Measurements from ENCODE around the gene DNAH17.

Gene DNAH17

DNA sequence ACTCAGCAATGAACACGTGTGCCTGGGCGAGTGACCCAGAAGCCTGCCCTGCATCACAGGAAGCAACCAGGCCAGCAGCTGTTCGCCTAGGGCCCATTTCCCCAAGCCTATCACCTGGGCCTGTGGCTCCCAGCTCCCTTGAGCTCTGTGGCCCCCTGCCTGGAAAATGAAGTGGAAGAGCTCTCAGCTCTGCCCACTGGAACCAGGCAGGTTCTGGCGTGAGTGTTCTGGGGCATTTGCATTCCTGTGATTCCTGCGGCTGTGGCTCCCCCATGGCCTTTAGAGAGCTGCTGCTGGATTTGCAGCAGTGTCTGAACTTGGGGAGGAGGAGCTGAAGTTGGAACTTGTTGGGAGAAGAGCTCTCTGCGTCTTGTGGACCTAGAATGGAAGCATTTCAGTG lies 175.9 kb downstream of the DNAH17 start:
- Histone ChIP-seq H3K27ac (ENCODE audit: extremely low read depth, low read depth, low read length) (no peak overlapping the region), H3K4me3 (ENCODE audit: low read depth, low read length) (no peak overlapping the region), H3K36me3 (ENCODE audit: control insufficient read depth in 2 of 2, insufficient read depth in 1 of 2, low read length in 2 of 2) (peaks cover 37 to 94% of the 10 kb centered on the region in 2 experiments), H3K9me3 (ENCODE audit: control insufficient read depth, insufficient read depth, low read depth, low read length) (no peaks in the 10 kb centered on the region), H3K4me1 (ENCODE audit: control insufficient read depth, insufficient read depth, low read length) (no peaks in the 10 kb centered on the region)
- TF ChIP-seq ZNF23 (tag by site-specific recombination; IDR thresholded peaks at IDR 0.05; ENCODE audit: borderline replicate concordance): no peak
- TF ChIP-seq, protein P1, sequence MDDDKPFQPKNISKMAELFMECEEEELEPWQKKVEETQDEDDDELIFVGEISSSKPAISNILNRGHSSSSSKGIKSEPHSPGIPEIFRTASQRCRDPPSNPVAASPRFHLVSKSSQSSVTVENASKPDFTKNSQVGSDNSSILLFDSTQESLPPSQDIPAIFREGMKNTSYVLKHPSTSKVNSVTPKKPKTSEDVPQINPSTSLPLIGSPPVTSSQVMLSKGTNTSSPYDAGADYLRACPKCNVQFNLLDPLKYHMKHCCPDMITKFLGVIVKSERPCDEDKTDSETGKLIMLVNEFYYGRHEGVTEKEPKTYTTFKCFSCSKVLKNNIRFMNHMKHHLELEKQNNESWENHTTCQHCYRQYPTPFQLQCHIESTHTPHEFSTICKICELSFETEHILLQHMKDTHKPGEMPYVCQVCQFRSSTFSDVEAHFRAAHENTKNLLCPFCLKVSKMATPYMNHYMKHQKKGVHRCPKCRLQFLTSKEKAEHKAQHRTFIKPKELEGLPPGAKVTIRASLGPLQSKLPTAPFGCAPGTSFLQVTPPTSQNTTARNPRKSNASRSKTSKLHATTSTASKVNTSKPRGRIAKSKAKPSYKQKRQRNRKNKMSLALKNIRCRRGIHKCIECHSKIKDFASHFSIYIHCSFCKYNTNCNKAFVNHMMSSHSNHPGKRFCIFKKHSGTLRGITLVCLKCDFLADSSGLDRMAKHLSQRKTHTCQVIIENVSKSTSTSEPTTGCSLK (tag by site-specific recombination; IDR thresholded peaks at IDR 0.05): no peak
- no peak for TF ChIP-seq GLI4 (tag by site-specific recombination; IDR thresholded peaks at IDR 0.05)
- ChIA-PET CTCF (interaction anchor here (1.0 to 2.1 kb wide), 3 partner anchors 11 to 150 kb away, joined by 5 to 11 read pairs (median 5); no protein-coding TSS in a partner anchor), POLR2A (interaction anchor here (1.3 kb wide), 1 partner anchor 9 kb away, joined by 3 read pairs; no protein-coding TSS in a partner anchor)

DNA sequence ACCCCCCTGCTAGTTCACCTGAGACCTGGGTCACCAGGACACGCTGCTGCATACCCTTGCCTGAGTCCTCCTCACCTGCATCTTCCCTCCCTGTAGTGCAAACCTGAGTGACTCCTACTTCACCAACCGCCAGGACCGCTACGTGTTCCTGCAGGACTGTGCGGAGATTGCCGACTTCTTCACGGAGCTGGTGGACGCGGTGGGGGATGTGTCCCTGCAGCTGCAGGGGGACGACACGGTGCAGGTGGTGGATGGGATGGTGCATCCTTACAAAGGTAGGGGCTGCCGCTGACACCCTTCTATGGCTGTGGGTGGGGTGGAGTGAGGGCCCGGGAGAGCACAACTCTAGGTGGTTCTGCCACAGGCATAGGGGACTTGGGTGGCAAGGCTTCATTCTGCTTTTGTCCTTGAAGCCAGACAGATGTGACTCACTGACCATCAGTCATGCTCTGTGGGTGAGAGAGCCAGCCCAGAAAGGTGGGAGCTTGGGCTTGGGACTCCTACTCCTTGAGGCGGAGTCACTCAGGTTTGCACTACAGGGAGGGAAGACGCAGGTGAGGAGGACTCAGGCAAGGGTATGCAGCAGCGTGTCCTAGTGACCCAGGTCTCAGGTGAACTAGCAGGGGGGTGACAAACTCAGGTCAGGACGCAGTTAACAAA lies 176.5 kb downstream of the DNAH17 start:
- CTCF ChIA-PET: interaction anchor here (1.6 kb wide), 1 partner anchor 40 kb away, joined by 5 read pairs; no protein-coding TSS in a partner anchor
- no peaks in the 10 kb centered on the region for H3K4me1 ChIP-seq (ENCODE audit: control insufficient read depth, insufficient read depth, low read length)

DNA sequence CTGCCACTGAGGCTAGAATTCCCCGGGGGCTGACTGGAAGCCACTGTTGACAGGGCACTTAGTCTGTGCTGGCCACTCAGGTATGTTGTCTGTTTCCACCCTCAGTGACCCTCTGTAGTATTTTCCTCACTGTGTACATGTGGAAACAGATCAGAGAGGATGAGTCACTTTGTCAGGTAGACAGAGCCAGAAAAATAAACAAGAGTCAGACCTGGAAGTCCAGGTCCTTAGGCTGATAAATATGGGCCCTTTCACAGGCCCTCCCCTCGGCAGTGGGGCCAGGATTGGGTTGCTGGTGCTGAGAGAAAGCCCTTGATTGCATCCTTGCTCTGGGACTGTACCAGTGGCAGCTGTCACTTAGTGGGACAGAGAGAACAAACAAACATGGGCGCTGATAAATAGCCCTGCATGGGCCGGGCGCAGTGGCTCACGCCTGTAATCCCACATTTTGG lies 177.5 kb downstream of the DNAH17 start:
- CTCF ChIA-PET: interaction anchor here (1.6 kb wide), 1 partner anchor 39 kb away, joined by 5 read pairs; no protein-coding TSS in a partner anchor
- peaks cover 37 to 98% of the 10 kb centered on the region in 2 experiments for H3K36me3 ChIP-seq (ENCODE audit: control insufficient read depth in 2 of 2, insufficient read depth in 1 of 2, low read length in 2 of 2)
- H3K4me1 ChIP-seq (ENCODE audit: control insufficient read depth, insufficient read depth, low read length): no peaks in the 10 kb centered on the region
- H3K4me3 ChIP-seq (ENCODE audit: low read depth, low read length): no peak overlapping the region
- no peak for TF ChIP-seq BCL11B (tag by site-specific recombination; IDR thresholded peaks at IDR 0.05; ENCODE audit: low read depth)
- no peak for TF ChIP-seq ZNF837 (tag by site-specific recombination; IDR thresholded peaks at IDR 0.05)
- no peak for TF ChIP-seq ZSCAN23 (tag by site-specific recombination; IDR thresholded peaks at IDR 0.05)
- no peak for TF ChIP-seq KLF9 (tag by site-specific recombination; IDR thresholded peaks at IDR 0.05; ENCODE audit: low read depth)
- TF ChIP-seq ZNF707 (tag by site-specific recombination; IDR thresholded peaks at IDR 0.05): no peak
- TF ChIP-seq ZNF791 (tag by site-specific recombination; IDR thresholded peaks at IDR 0.05): no peak
- TF ChIP-seq MZF1 (tag by site-specific recombination; IDR thresholded peaks at IDR 0.05; ENCODE audit: borderline replicate concordance): no peak
- TF ChIP-seq ZNF624 (tag by site-specific recombination; IDR thresholded peaks at IDR 0.05): no peak
- H3K9me3 ChIP-seq (ENCODE audit: control insufficient read depth, insufficient read depth, low read depth, low read length): no peaks in the 10 kb centered on the region
- POLR2A ChIA-PET: no interaction called here
- no peak overlapping the region for H3K27ac ChIP-seq (ENCODE audit: extremely low read depth, low read depth, low read length)

More for the DNA sequence above, 176.5 kb downstream of the DNAH17 start:
- no peak for TF ChIP-seq ZBTB8A (tag by site-specific recombination; IDR thresholded peaks at IDR 0.05)
- TF ChIP-seq ZNF600 (tag by site-specific recombination; IDR thresholded peaks at IDR 0.05): 0 out of 2 replicates have a peak, but pooled peaks have one; percentile 10
- POLR2A ChIA-PET: interaction anchor here (1.3 kb wide), 1 partner anchor 10 kb away, joined by 3 read pairs; no protein-coding TSS in a partner anchor
- H3K36me3 ChIP-seq (ENCODE audit: control insufficient read depth in 2 of 2, insufficient read depth in 1 of 2, low read length in 2 of 2): peaks cover 37 to 96% of the 10 kb centered on the region in 2 experiments
- H3K9me3 ChIP-seq (ENCODE audit: control insufficient read depth, insufficient read depth, low read depth, low read length): no peaks in the 10 kb centered on the region
- H3K27ac ChIP-seq (ENCODE audit: extremely low read depth, low read depth, low read length): no peak overlapping the region
- no peak overlapping the region for H3K4me3 ChIP-seq (ENCODE audit: low read depth, low read length)

DNA sequence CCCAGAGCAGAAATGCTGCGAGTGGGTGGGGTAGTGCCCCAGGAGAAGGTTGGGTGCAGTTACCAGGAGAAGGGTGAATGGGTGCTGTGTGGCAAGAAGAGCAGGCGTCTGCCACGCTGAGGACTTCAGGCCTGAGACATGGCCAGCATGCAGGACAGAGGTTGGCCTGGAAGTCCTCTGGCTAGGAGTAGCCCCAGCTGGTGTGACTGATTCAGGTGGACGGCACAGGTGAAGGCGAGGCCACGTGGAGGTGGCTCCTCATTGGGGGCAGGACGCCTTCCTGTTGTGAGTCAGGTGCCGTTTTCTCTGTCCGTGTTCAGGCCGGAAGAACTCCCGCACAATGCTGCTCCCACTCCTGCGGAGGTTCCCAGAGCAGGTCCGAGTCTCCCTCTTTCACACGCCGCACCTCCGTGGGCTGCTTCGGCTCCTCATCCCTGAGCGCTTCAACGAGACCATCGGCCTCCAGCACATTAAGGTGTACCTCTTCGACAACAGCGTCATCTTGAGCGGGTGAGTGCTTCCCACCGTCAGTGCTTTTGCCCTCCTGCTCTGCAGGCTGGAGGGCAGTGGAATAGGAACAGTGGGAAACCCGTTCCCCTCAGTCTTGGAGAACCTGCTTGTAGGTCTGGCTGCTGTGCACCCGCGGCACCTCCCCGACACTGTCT lies 178.0 kb downstream of the DNAH17 start:
- ChIA-PET POLR2A (no interaction called here), CTCF (interaction anchor here (0.7 kb wide), 1 partner anchor 148 kb away, joined by 4 read pairs; no protein-coding TSS in a partner anchor)
- Histone ChIP-seq H3K4me3 (ENCODE audit: low read depth, low read length) (no peak overlapping the region), H3K27ac (ENCODE audit: extremely low read depth, low read depth, low read length) (no peak overlapping the region), H3K4me1 (ENCODE audit: control insufficient read depth, insufficient read depth, low read length) (no peaks in the 10 kb centered on the region), H3K9me3 (ENCODE audit: control insufficient read depth, insufficient read depth, low read depth, low read length) (no peaks in the 10 kb centered on the region), H3K36me3 (ENCODE audit: control insufficient read depth in 2 of 2, insufficient read depth in 1 of 2, low read length in 2 of 2) (peaks cover 34 to 95% of the 10 kb centered on the region in 2 experiments)
- TF ChIP-seq, protein P2, sequence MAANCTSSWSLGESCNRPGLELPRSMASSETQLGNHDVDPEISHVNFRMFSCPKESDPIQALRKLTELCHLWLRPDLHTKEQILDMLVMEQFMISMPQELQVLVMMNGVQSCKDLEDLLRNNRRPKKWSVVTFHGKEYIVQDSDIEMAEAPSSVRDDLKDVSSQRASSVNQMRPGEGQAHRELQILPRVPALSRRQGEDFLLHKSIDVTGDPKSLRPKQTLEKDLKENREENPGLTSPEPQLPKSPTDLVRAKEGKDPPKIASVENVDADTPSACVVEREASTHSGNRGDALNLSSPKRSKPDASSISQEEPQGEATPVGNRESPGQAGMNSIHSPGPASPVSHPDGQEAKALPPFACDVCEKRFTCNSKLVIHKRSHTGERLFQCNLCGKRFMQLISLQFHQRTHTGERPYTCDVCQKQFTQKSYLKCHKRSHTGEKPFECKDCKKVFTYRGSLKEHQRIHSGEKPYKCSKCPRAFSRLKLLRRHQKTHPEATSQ (tag by site-specific recombination; IDR thresholded peaks at IDR 0.05): no peak
- TF ChIP-seq ZNF776 (tag by site-specific recombination; IDR thresholded peaks at IDR 0.05; ENCODE audit: borderline replicate concordance) (no peak), HOXC10 (CRISPR knock-in tag; IDR thresholded peaks at IDR 0.05) (no peak)
- TF ChIP-seq, protein P3, sequence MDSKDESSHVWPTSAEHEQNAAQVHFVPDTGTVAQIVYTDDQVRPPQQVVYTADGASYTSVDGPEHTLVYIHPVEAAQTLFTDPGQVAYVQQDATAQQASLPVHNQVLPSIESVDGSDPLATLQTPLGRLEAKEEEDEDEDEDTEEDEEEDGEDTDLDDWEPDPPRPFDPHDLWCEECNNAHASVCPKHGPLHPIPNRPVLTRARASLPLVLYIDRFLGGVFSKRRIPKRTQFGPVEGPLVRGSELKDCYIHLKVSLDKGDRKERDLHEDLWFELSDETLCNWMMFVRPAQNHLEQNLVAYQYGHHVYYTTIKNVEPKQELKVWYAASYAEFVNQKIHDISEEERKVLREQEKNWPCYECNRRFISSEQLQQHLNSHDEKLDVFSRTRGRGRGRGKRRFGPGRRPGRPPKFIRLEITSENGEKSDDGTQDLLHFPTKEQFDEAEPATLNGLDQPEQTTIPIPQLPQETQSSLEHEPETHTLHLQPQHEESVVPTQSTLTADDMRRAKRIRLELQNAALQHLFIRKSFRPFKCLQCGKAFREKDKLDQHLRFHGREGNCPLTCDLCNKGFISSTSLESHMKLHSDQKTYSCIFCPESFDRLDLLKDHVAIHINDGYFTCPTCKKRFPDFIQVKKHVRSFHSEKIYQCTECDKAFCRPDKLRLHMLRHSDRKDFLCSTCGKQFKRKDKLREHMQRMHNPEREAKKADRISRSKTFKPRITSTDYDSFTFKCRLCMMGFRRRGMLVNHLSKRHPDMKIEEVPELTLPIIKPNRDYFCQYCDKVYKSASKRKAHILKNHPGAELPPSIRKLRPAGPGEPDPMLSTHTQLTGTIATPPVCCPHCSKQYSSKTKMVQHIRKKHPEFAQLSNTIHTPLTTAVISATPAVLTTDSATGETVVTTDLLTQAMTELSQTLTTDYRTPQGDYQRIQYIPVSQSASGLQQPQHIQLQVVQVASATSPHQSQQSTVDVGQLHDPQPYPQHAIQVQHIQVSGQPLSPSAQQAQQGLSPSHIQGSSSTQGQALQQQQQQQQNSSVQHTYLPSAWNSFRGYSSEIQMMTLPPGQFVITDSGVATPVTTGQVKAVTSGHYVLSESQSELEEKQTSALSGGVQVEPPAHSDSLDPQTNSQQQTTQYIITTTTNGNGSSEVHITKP (tag by site-specific recombination; IDR thresholded peaks at IDR 0.05): no peak

Data from HEK293 (cell line).